ENCODE measurements around the gene CYP11A1.

The CYP11A1 gene

GRCh38 chr15:74396445-74397238 lies 29.2 kb upstream of the CYP11A1 start:
- TF ChIP-seq CTCF (IDR thresholded peaks at IDR 0.05; ENCODE audit: insufficient read depth, low read depth, low read length, missing control alignments) = no peak
- peak overlapping the region; percentile 76 for H3K4me3 ChIP-seq (ENCODE audit: low read depth, low read length)
- DNase-seq (ENCODE audit: low read depth) = peak; percentile 93

GRCh38 chr15:74396146-74396438 lies 28.6 kb upstream of the CYP11A1 start:
- H3K4me3 ChIP-seq (ENCODE audit: low read depth, low read length) = peak overlapping the region; percentile 76
- DNase-seq (ENCODE audit: low read depth) = no peak
- TF ChIP-seq CTCF (IDR thresholded peaks at IDR 0.05; ENCODE audit: insufficient read depth, low read depth, low read length, missing control alignments) = no peak

GRCh38 chr15:74395319-74396145 lies 28.1 kb upstream of the CYP11A1 start:
- peak overlapping the region; percentile 76 for H3K4me3 ChIP-seq (ENCODE audit: low read depth, low read length)
- no peak for DNase-seq (ENCODE audit: low read depth)
- no peak for TF ChIP-seq CTCF (IDR thresholded peaks at IDR 0.05; ENCODE audit: insufficient read depth, low read depth, low read length, missing control alignments)

- TF ChIP-seq CTCF (IDR thresholded peaks at IDR 0.05; ENCODE audit: insufficient read depth, low read depth, low read length, missing control alignments) = no peak
- peak; percentile 79 for DNase-seq (ENCODE audit: low read depth)
Measured at GRCh38 chr15:74394090-74394846, 26.8 kb upstream of the CYP11A1 start.

GRCh38 chr15:74393423-74393822 lies 26.0 kb upstream of the CYP11A1 start:
- H3K4me3 ChIP-seq (ENCODE audit: low read depth, low read length) = no peak overlapping the region
- no peak for DNase-seq (ENCODE audit: low read depth)
- TF ChIP-seq CTCF (IDR thresholded peaks at IDR 0.05; ENCODE audit: insufficient read depth, low read depth, low read length, missing control alignments) = no peak

More at GRCh38 chr15:74394090-74394846, 26.8 kb upstream of the CYP11A1 start:
- no peak overlapping the region for H3K4me3 ChIP-seq (ENCODE audit: low read depth, low read length)

- TF ChIP-seq CTCF (IDR thresholded peaks at IDR 0.05; ENCODE audit: insufficient read depth, low read depth, low read length, missing control alignments) = no peak
- H3K4me3 ChIP-seq (ENCODE audit: low read depth, low read length) = no peak overlapping the region
- DNase-seq (ENCODE audit: low read depth) = no peak
Measured at GRCh38 chr15:74392902-74393301, 25.5 kb upstream of the CYP11A1 start.

Measured in GM12865 (cell line).